ENCODE results near the gene NDEL1.

- TF ChIP-seq, protein P1, sequence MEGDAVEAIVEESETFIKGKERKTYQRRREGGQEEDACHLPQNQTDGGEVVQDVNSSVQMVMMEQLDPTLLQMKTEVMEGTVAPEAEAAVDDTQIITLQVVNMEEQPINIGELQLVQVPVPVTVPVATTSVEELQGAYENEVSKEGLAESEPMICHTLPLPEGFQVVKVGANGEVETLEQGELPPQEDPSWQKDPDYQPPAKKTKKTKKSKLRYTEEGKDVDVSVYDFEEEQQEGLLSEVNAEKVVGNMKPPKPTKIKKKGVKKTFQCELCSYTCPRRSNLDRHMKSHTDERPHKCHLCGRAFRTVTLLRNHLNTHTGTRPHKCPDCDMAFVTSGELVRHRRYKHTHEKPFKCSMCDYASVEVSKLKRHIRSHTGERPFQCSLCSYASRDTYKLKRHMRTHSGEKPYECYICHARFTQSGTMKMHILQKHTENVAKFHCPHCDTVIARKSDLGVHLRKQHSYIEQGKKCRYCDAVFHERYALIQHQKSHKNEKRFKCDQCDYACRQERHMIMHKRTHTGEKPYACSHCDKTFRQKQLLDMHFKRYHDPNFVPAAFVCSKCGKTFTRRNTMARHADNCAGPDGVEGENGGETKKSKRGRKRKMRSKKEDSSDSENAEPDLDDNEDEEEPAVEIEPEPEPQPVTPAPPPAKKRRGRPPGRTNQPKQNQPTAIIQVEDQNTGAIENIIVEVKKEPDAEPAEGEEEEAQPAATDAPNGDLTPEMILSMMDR (IDR thresholded peaks at IDR 0.05), result no peak
- TF ChIP-seq POLR2A (IDR thresholded peaks at IDR 0.05), result no peak
Measured at GRCh38 chr17:8494021-8494420, 58.3 kb downstream of the NDEL1 start.

Measured in right lobe of liver (tissue), 4 donors.